ENCODE results near the gene GRIK4. TPM values are rescaled to one million over a fixed set of nuclear protein-coding genes. Genes with fewer than 3 reads are reported as not detected.
"Not testable (repeated sequence)": the region's sequence is repeated elsewhere in the genome, so short reads cannot be mapped to it uniquely, and the experiment has no call there.

Gene GRIK4
- polyA plus RNA-seq, 2 donors: 0.09 to 0.12 TPM

DNA sequence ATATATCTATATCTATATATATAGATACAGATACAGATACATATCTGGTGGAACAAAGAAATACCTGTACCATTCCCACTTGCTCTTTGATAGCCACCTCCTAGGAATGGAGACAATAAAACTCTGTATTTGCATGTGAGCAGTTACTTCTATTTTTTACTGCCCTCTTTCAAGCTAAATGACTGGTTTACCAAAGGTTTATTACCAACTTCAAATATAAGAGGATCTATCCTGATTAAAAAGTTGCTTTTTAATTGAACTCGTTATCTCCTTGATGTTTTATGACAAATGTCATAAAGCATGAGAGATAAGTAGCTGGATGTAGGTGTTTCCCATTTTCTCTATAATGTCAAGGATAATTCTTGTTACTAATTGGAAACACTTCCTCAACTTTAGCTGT is 21.7 kb upstream of the GRIK4 start:
- 78 to 96% methylated on average over 1 of the region's 1 CpG for WGBS, 2 donors
- H3K4me1 ChIP-seq (ENCODE audit: control insufficient read depth in 2 of 2, insufficient read depth in 2 of 2, low read length in 1 of 2): no peaks in the 10 kb centered on the region
- peaks cover 3 to 8% of the 10 kb centered on the region in 2 donors for H3K36me3 ChIP-seq (ENCODE audit: control insufficient read depth in 2 of 2, insufficient read depth in 2 of 2, low read length in 1 of 2)
- H3K27ac ChIP-seq (ENCODE audit: low read depth in 2 of 2, low read length in 1 of 2): no peak overlapping the region
- no peak overlapping the region for H3K4me3 ChIP-seq (ENCODE audit: low read depth in 1 of 2, low read length in 2 of 2)
- H3K9me3 ChIP-seq (ENCODE audit: control insufficient read depth in 2 of 2, insufficient read depth in 1 of 2, low read depth in 1 of 2, low read length in 1 of 2): no peaks in the 10 kb centered on the region
- H3K27me3 ChIP-seq (ENCODE audit: control insufficient read depth in 1 of 2, insufficient read depth in 2 of 2, low read length in 2 of 2): no peaks in the 10 kb centered on the region

DNA sequence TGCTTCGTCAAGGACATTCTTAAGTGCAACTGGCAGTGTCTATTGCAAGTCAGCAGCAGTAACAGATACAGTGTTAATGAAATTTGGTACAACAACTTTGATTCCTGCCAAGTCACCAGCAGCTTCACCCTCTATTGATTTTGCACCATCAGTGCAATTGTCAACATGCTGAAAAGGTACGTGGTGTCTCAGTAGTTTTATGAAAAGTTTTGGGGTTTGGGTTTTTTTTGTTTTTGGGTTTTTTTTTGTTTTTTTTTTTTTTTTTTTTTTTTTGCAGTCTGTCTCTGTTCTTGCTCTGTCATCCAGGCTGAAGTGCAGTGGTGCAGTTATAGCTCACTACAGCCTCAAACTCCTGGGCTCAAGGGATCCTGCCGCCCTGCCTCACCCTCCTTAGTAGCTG is 19.1 kb upstream of the GRIK4 start:
- Histone ChIP-seq H3K27ac (ENCODE audit: low read depth in 2 of 2, low read length in 1 of 2) (no peak overlapping the region), H3K4me3 (ENCODE audit: low read depth in 1 of 2, low read length in 2 of 2) (no peak overlapping the region), H3K4me1 (ENCODE audit: control insufficient read depth in 2 of 2, insufficient read depth in 2 of 2, low read length in 1 of 2) (no peaks in the 10 kb centered on the region), H3K9me3 (ENCODE audit: control insufficient read depth in 2 of 2, insufficient read depth in 1 of 2, low read depth in 1 of 2, low read length in 1 of 2) (no peaks in the 10 kb centered on the region), H3K27me3 (ENCODE audit: control insufficient read depth in 1 of 2, insufficient read depth in 2 of 2, low read length in 2 of 2) (no peaks in the 10 kb centered on the region), H3K36me3 (ENCODE audit: control insufficient read depth in 2 of 2, insufficient read depth in 2 of 2, low read length in 1 of 2) (peaks cover 0 to 1% of the 10 kb centered on the region in 2 donors)
- WGBS, 2 donors: 74 to 75% methylated on average over 3 of the region's 3 CpGs

DNA sequence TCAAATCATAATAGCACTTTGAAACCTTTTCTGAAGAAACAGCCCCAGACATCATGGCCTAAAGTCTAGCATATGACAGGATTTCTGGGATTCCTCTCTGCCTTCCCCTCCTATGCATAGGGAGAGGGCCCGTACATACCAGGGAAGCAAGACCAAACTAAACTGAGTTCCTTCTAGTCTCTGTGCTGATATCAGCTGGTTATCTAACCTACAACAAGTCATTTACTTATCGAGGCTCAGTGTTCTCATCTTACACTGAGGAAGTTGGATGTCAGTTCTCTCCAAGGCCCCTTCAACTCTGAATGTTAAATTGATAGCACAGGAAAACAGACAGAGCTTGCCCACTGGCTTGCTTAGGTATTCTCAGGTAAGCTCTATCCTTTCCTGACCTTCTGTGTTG is 17.0 kb upstream of the GRIK4 start:
- H3K27ac ChIP-seq (ENCODE audit: low read depth in 2 of 2, low read length in 1 of 2): no peak overlapping the region
- H3K36me3 ChIP-seq (ENCODE audit: control insufficient read depth in 2 of 2, insufficient read depth in 2 of 2, low read length in 1 of 2): no peaks in the 10 kb centered on the region
- no peak overlapping the region for H3K4me3 ChIP-seq (ENCODE audit: low read depth in 1 of 2, low read length in 2 of 2)
- 49 to 66% methylated on average over 2 of the region's 2 CpGs for WGBS, 2 donors
- no peaks in the 10 kb centered on the region for H3K9me3 ChIP-seq (ENCODE audit: control insufficient read depth in 2 of 2, insufficient read depth in 1 of 2, low read depth in 1 of 2, low read length in 1 of 2)
- no peaks in the 10 kb centered on the region for H3K4me1 ChIP-seq (ENCODE audit: control insufficient read depth in 2 of 2, insufficient read depth in 2 of 2, low read length in 1 of 2)
- no peaks in the 10 kb centered on the region for H3K27me3 ChIP-seq (ENCODE audit: control insufficient read depth in 1 of 2, insufficient read depth in 2 of 2, low read length in 2 of 2)

DNA sequence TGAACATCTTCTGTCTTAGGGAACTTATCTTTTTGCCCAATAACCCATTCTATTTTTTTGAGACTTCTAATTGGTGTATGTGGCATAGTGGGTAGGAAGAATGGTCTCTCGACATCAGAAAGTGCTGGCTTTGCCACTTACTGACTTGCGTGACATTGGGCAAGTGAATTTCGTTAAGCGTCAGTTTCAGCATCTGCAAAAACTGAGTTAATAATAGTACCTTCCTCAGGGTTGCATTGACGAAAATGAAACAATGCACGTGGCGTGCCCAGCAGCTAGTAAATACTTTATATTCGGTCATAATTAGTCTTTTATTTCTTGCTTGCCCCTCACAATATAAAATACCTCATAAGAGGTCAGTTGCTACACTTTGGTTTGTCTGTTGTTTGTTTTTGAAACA is 12.5 kb upstream of the GRIK4 start:
- H3K4me3 ChIP-seq (ENCODE audit: low read depth in 1 of 2, low read length in 2 of 2): no peak overlapping the region
- 90 to 92% methylated on average over 8 of the region's 8 CpGs for WGBS, 2 donors
- no peaks in the 10 kb centered on the region for H3K4me1 ChIP-seq (ENCODE audit: control insufficient read depth in 2 of 2, insufficient read depth in 2 of 2, low read length in 1 of 2)
- H3K36me3 ChIP-seq (ENCODE audit: control insufficient read depth in 2 of 2, insufficient read depth in 2 of 2, low read length in 1 of 2): no peaks in the 10 kb centered on the region
- H3K27ac ChIP-seq (ENCODE audit: low read depth in 2 of 2, low read length in 1 of 2): no peak overlapping the region
- no peaks in the 10 kb centered on the region for H3K9me3 ChIP-seq (ENCODE audit: control insufficient read depth in 2 of 2, insufficient read depth in 1 of 2, low read depth in 1 of 2, low read length in 1 of 2)
- H3K27me3 ChIP-seq (ENCODE audit: control insufficient read depth in 1 of 2, insufficient read depth in 2 of 2, low read length in 2 of 2): no peaks in the 10 kb centered on the region

DNA sequence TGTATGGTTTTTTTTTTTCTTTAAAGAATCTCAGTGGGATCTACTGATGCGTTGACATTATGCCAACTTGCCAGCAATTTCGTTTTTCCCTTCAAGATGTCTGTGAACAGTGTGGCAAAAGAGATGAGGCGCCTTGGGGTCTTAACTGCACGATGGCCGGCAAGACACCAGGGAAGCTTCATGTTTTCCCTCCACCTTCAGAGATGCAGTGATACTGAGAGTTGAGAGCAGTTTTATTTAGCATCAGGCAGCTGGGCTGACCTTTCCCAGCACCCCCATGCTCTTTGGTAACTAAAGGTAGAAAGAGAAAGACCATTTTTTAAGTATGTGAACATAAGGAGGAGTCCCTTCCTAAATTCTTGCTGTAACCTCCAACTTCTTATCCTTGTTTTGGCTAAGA is 11.7 kb upstream of the GRIK4 start:
- Histone ChIP-seq H3K4me3 (ENCODE audit: low read depth in 1 of 2, low read length in 2 of 2) (no peak overlapping the region), H3K36me3 (ENCODE audit: control insufficient read depth in 2 of 2, insufficient read depth in 2 of 2, low read length in 1 of 2) (no peaks in the 10 kb centered on the region), H3K9me3 (ENCODE audit: control insufficient read depth in 2 of 2, insufficient read depth in 1 of 2, low read depth in 1 of 2, low read length in 1 of 2) (no peaks in the 10 kb centered on the region), H3K27ac (ENCODE audit: low read depth in 2 of 2, low read length in 1 of 2) (no peak overlapping the region), H3K4me1 (ENCODE audit: control insufficient read depth in 2 of 2, insufficient read depth in 2 of 2, low read length in 1 of 2) (no peaks in the 10 kb centered on the region), H3K27me3 (ENCODE audit: control insufficient read depth in 1 of 2, insufficient read depth in 2 of 2, low read length in 2 of 2) (no peaks in the 10 kb centered on the region)
- WGBS, 2 donors: 76 to 80% methylated on average over 5 of the region's 5 CpGs

DNA sequence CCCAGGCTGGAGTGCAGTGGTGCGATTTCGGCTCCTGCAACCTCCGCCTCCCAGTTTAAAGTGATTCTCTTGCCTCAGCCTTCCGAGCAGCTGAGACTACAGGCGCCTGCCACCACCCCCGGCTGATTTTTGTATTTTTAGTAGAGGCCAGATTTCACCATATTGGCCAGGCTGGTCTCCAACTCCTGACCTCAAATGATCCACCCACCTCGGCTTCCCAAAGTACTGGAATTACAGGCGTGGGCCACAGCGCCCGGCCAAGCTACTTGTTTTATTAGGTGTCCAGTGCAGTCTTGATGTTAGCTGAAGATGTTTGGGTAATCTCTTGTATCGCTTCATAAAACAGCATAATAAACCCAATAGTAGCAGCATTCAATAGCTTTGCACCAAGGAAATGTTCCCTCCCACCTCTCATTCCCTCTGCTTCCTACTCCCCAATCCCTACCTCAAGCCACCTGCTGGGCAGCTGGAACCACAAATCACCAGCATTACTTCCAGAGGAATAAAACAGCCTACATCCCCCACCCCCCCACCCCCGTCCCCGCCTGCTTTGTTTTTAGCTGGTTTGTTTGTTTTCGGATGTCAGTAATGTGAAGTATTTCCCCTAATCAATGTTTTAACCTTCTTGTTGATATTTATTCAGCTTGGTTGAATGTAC is 11.0 kb upstream of the GRIK4 start:
- no peaks in the 10 kb centered on the region for H3K36me3 ChIP-seq (ENCODE audit: control insufficient read depth in 2 of 2, insufficient read depth in 2 of 2, low read length in 1 of 2)
- no peaks in the 10 kb centered on the region for H3K27me3 ChIP-seq (ENCODE audit: control insufficient read depth in 1 of 2, insufficient read depth in 2 of 2, low read length in 2 of 2)
- 60 to 62% methylated on average over 14 of the region's 14 CpGs for WGBS, 2 donors
- no peak overlapping the region for H3K27ac ChIP-seq (ENCODE audit: low read depth in 2 of 2, low read length in 1 of 2)
- H3K4me1 ChIP-seq (ENCODE audit: control insufficient read depth in 2 of 2, insufficient read depth in 2 of 2, low read length in 1 of 2): no peaks in the 10 kb centered on the region
- H3K9me3 ChIP-seq (ENCODE audit: control insufficient read depth in 2 of 2, insufficient read depth in 1 of 2, low read depth in 1 of 2, low read length in 1 of 2): no peaks in the 10 kb centered on the region
- no peak overlapping the region for H3K4me3 ChIP-seq (ENCODE audit: low read depth in 1 of 2, low read length in 2 of 2)

DNA sequence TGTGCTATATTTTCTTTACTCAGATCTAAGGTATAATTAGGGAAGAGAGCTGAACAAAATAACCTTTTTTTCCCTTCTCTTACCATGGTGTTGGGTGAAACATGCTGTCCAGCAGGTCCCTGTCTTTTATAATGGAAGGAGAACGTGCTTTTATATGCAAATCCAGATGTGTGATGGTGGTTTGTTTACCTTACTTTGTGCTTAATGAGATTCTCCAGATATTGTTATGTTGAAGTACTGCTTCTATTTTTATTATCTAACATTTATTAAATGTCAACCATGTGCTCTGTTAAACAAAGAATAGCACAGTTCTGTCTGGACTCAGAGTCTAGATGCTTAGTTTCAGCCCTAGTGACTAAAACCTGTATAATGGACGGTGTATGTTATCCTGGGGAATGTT is 10.1 kb upstream of the GRIK4 start:
- 41 to 42% methylated on average over 2 of the region's 2 CpGs for WGBS, 2 donors
- no peak overlapping the region for H3K4me3 ChIP-seq (ENCODE audit: low read depth in 1 of 2, low read length in 2 of 2)
- H3K27ac ChIP-seq (ENCODE audit: low read depth in 2 of 2, low read length in 1 of 2): no peak overlapping the region
- H3K36me3 ChIP-seq (ENCODE audit: control insufficient read depth in 2 of 2, insufficient read depth in 2 of 2, low read length in 1 of 2): no peaks in the 10 kb centered on the region
- H3K4me1 ChIP-seq (ENCODE audit: control insufficient read depth in 2 of 2, insufficient read depth in 2 of 2, low read length in 1 of 2): no peaks in the 10 kb centered on the region
- H3K9me3 ChIP-seq (ENCODE audit: control insufficient read depth in 2 of 2, insufficient read depth in 1 of 2, low read depth in 1 of 2, low read length in 1 of 2): no peaks in the 10 kb centered on the region
- H3K27me3 ChIP-seq (ENCODE audit: control insufficient read depth in 1 of 2, insufficient read depth in 2 of 2, low read length in 2 of 2): no peaks in the 10 kb centered on the region

DNA sequence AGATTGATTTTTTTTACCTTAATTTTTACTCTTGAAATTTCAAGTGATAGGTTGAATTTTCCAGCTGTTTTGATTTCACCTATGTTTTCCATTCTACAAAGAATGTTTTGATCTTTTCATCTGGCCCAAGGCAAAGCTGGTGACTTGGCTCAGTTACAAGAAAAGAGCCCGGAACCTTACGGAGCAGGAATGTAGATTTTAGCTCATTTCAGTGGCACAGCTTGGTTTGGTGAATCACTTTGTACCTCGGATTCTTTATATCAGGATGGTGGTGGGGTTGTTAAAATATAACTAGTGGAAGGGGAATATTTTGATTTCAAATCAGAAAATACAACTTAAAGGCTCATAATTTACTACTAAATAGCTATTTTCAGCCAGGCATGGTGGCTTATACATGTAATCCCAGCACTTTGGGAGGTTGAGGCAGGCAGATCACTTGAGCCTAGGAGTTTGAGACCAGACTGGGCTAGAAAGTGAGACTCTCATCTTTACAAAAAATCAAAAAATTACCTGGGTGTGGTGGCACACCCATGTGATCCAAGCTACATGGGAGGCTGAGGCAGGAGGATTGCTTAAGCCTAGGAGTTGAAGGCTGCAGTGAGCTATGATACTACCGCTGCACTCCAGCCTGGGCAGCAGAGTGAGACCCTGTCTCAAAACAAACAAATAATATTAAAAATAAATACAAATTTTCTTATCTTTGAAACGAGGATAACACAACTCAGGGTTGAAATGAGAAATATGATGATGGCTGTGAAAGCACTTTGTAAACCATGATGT is 9.4 kb upstream of the GRIK4 start:
- H3K27ac ChIP-seq (ENCODE audit: low read depth in 2 of 2, low read length in 1 of 2): no peak overlapping the region
- 47 to 56% methylated on average over 5 of the region's 5 CpGs for WGBS, 2 donors
- H3K36me3 ChIP-seq (ENCODE audit: control insufficient read depth in 2 of 2, insufficient read depth in 2 of 2, low read length in 1 of 2): no peaks in the 10 kb centered on the region
- no peaks in the 10 kb centered on the region for H3K9me3 ChIP-seq (ENCODE audit: control insufficient read depth in 2 of 2, insufficient read depth in 1 of 2, low read depth in 1 of 2, low read length in 1 of 2)
- no peak overlapping the region for H3K4me3 ChIP-seq (ENCODE audit: low read depth in 1 of 2, low read length in 2 of 2)
- no peaks in the 10 kb centered on the region for H3K27me3 ChIP-seq (ENCODE audit: control insufficient read depth in 1 of 2, insufficient read depth in 2 of 2, low read length in 2 of 2)
- no peaks in the 10 kb centered on the region for H3K4me1 ChIP-seq (ENCODE audit: control insufficient read depth in 2 of 2, insufficient read depth in 2 of 2, low read length in 1 of 2)

DNA sequence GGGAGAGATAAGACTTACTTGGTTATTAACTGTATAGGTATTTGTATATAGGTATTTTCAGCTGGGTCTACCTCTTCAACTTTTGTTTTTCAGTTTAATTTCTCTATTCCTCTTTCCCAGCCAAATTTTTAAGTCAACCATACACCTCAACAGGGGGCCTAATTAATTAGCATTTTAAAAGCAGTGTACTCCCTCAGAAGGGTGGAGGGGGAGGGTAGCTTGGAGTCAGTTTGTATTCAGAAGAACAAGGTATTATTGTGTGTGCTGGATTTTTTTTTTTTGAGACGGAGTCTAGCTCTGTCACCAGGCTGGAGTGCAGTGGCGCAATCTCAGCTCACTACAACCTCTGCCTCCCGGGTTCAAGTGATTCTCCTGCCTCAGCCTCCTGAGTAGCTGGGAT is 8.0 kb upstream of the GRIK4 start:
- H3K4me1 ChIP-seq (ENCODE audit: control insufficient read depth in 2 of 2, insufficient read depth in 2 of 2, low read length in 1 of 2): not testable (repeated sequence)
- WGBS, 2 donors: 64 to 80% methylated on average over 2 to 3 of the region's 3 CpGs

More for the DNA sequence above, 8.0 kb upstream of the GRIK4 start:
- not testable (repeated sequence) for H3K27me3 ChIP-seq (ENCODE audit: control insufficient read depth in 1 of 2, insufficient read depth in 2 of 2, low read length in 2 of 2); H3K9me3 ChIP-seq (ENCODE audit: control insufficient read depth in 2 of 2, insufficient read depth in 1 of 2, low read depth in 1 of 2, low read length in 1 of 2); H3K4me3 ChIP-seq (ENCODE audit: low read depth in 1 of 2, low read length in 2 of 2); H3K27ac ChIP-seq (ENCODE audit: low read depth in 2 of 2, low read length in 1 of 2); H3K36me3 ChIP-seq (ENCODE audit: control insufficient read depth in 2 of 2, insufficient read depth in 2 of 2, low read length in 1 of 2)
